Measurements from ENCODE around the gene SBNO2. TPM values are rescaled to one million over a fixed set of nuclear protein-coding genes. Genes with fewer than 3 reads are reported as not detected.

SBNO2 gene
- total and polyA plus RNA-seq, 2 of the 4 experiments (the other 2 are of a cell fraction): 13.4 to 40.5 TPM

DNA sequence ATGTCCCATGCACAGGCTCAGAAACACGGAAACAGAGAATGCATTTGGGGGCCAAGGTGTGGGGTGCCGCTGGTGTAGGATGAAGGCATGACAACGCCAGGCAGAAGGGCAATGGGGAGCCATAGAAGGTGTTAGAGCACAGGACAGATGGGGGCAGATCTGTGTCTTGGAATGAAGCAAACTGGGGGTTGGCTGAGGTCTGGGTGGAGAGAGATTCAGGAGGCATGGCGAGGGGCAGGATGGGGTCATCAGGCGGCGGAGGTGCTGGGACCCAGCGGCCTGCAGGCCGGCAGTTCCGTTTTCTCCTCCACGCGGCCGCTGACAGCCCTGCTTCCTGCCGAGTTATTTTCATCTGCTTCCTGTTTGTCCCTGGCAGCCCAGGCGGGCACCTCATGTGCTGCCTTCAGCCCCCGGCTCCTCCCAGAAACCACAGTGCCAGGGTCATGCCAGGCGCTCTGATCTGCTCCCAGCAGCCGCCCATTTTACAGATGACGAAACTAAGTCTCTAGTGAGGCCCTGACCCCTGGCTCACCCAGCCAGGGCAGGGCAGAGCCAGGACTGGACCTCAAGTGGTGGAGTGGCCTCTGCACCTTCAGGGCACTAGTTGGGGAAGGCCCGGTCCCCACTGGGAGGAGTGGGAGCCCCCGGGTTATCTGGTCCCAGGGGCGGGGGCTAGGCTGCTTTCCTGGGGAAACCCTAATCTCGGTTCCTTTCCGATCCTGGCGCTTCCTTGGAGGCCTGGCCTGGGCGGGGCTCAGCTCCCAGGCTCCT is 104.9 kb downstream of the SBNO2 start:
- no peak overlapping the region for H4K91ac ChIP-seq (ENCODE audit: insufficient read depth, low read depth, low read length)
- no peak overlapping the region for H3K4ac ChIP-seq (ENCODE audit: low read depth, low read length)
- H3K9me3 ChIP-seq (ENCODE audit: control insufficient read depth, insufficient read depth, low read length): no peaks in the 10 kb centered on the region
- no peak overlapping the region for H2BK20ac ChIP-seq (ENCODE audit: low read depth, low read length)
- no peak overlapping the region for H3K23ac ChIP-seq (ENCODE audit: low read depth, low read length)
- H3K18ac ChIP-seq (ENCODE audit: low read depth, low read length): no peak overlapping the region
- ATAC-seq (ENCODE audit: low read depth): no peak
- no peaks in the 10 kb centered on the region for H3K36me3 ChIP-seq (ENCODE audit: control insufficient read depth, insufficient read depth, low read length)
- H3K4me1 ChIP-seq (ENCODE audit: control insufficient read depth, insufficient read depth, low read length): peaks cover 3% of the 10 kb centered on the region; the same call in 1 of the 2 replicates
- no peak overlapping the region for H2AK9ac ChIP-seq (replicated peaks; ENCODE audit: low read depth, low read length, poor library complexity)
- no peak overlapping the region for H2AK5ac ChIP-seq (ENCODE audit: low read depth, low read length)
- no peaks in the 10 kb centered on the region for H3K79me1 ChIP-seq (ENCODE audit: low read depth in 1 of 2, low read length in 2 of 2)
- no peak overlapping the region for H2BK5ac ChIP-seq (ENCODE audit: low read depth, low read length, poor library complexity, severe bottlenecking)
- H4K8ac ChIP-seq (ENCODE audit: low read depth in 2 of 2, low read length in 2 of 2): no peak overlapping the region
- intact Hi-C loops (cut with micrococcal nuclease) (no loop called here), in situ Hi-C loops (cut with MboI; ENCODE audit: low sequenced_read_pairs) (no loop called here), dilution Hi-C loops (cut with HindIII; ENCODE audit: low sequenced_read_pairs, unreplicated experiment) (no loop called here)
- no peak overlapping the region for H2BK120ac ChIP-seq (ENCODE audit: low read depth, low read length)
- 59% methylated on average over 10 of the region's 25 CpGs; no CpG with 5 or more reads in 1 of the 2 experiments for whole genome bisulfite sequencing, 2 experiments (ENCODE audit: extremely low coverage in 2 of 2, insufficient read length in 1 of 2)
- no peaks in the 10 kb centered on the region for H3K9me1 ChIP-seq (ENCODE audit: insufficient read depth, low read length)
- H3K4me3 ChIP-seq (ENCODE audit: insufficient read depth, low read depth, low read length): no peak overlapping the region
- BruUV-seq (replicated peaks): no TSS peak
- H3K4me2 ChIP-seq (ENCODE audit: low read depth, low read length): no peak overlapping the region
- no peak overlapping the region for H3K56ac ChIP-seq (ENCODE audit: extremely low read depth, insufficient read depth, low read length)
- no peak overlapping the region for H4K5ac ChIP-seq (ENCODE audit: low read depth, low read length)
- POLR2A ChIA-PET (ENCODE audit: unreplicated experiment): no interaction called here
- H4K20me1 ChIP-seq (ENCODE audit: insufficient read depth, low read length): peaks cover 6% of the 10 kb centered on the region; the same call in 1 of the 2 replicates
- no peak overlapping the region for H2AFZ ChIP-seq (replicated peaks; ENCODE audit: low read length, poor library complexity)
- H3K27me3 ChIP-seq (ENCODE audit: control insufficient read depth, insufficient read depth, low read length): peaks cover 45% of the 10 kb centered on the region
- no peak overlapping the region for H3K27ac ChIP-seq (ENCODE audit: insufficient read depth, low read length)
- H3K14ac ChIP-seq (replicated peaks; ENCODE audit: low read depth, low read length): no peak overlapping the region
- TF ChIP-seq BHLHE40 (IDR thresholded peaks at IDR 0.05; ENCODE audit: low read depth, low read length) (no peak), MAZ (IDR thresholded peaks at IDR 0.05; ENCODE audit: borderline replicate concordance, low read depth, low read length) (no peak), RFX5 (IDR thresholded peaks at IDR 0.05; ENCODE audit: low read depth, low read length) (no peak), MXI1 (IDR thresholded peaks at IDR 0.05; ENCODE audit: borderline replicate concordance, low read depth, low read length) (no peak), CEBPB (IDR thresholded peaks at IDR 0.05; ENCODE audit: low read depth, low read length) (no peak), MAFK (IDR thresholded peaks at IDR 0.05; ENCODE audit: low read depth, low read length) (no peak)
- no peak overlapping the region for H3K9ac ChIP-seq (ENCODE audit: low read depth, low read length)
- H2BK15ac ChIP-seq (ENCODE audit: low read depth, low read length): no peak overlapping the region
- DNase-seq: no peak
- CTCF ChIA-PET: no interaction called here

Data from IMR-90 (cell line).